A549 (cell line): ENCODE results near the gene NEUROG1.

Experiments
- BHLHE40 ChIP-seq: IDR thresholded peaks from 2 replicates; pipeline ENCODE4 v1.6.1; 2012; ENCODE audit warnings: low read depth, low read length, inconsistent platforms
- GATA3 ChIP-seq: IDR thresholded peaks from 2 replicates; pipeline ENCODE4 v1.6.1; 2012; ENCODE audit warnings: borderline replicate concordance
- HOXA7 ChIP-seq: fragments of 250-450 bp; sonication (Bioruptor Pico); IDR thresholded peaks from 2 replicates; pipeline ENCODE4 v1.5.0; 2020; ENCODE audit warnings: mild to moderate bottlenecking, moderate library complexity
- KDM1A ChIP-seq: fragments of 200-600 bp; sonication (generic); IDR thresholded peaks from 2 replicates; pipeline ENCODE4 v1.6.1; 2016; ENCODE audit warnings: low read depth, mild to moderate bottlenecking
- KDM5A ChIP-seq: fragments of 200-600 bp; sonication (generic); IDR thresholded peaks from 2 replicates; pipeline ENCODE4 v1.6.1; 2016; ENCODE audit warnings: antibody characterized with exemption, mild to moderate bottlenecking
- PHF8 ChIP-seq: fragments of 200-600 bp; sonication (generic); IDR thresholded peaks from 2 replicates; pipeline ENCODE4 v1.6.1; 2016; ENCODE audit warnings: low read depth, mild to moderate bottlenecking, antibody characterized with exemption, moderate library complexity, borderline replicate concordance
- POLR2A ChIP-seq: IDR thresholded peaks from 2 replicates; pipeline ENCODE4 v1.6.1; 2012; ENCODE audit warnings: mild to moderate bottlenecking, low read length
- POLR2AphosphoS2 ChIP-seq: conservative IDR thresholded peaks from 2 replicates; pipeline ENCODE4 v1.6.1; 2012; ENCODE audit warnings: low read length, improper control_type of control experiment, inconsistent platforms
- RCOR1 ChIP-seq: fragments of 150-350 bp; IDR thresholded peaks from 2 replicates; pipeline ENCODE4 v1.6.1; 2014; ENCODE audit warnings: antibody characterized with exemption, low read length, low read depth
- TP53 ChIP-seq: fragments of 250-450 bp; sonication (Bioruptor Pico); IDR thresholded peaks from 2 replicates; pipeline ENCODE4 v1.5.0; 2021; ENCODE audit warnings: mild to moderate bottlenecking, moderate library complexity
- TF ChIP-seq, protein P1 (sequence below): fragments of >200 bp; sonication (Bioruptor Twin); formaldehyde crosslinking; IDR thresholded peaks from 3 replicates; pipeline ENCODE4 v1.5.1; 2016

DNA sequence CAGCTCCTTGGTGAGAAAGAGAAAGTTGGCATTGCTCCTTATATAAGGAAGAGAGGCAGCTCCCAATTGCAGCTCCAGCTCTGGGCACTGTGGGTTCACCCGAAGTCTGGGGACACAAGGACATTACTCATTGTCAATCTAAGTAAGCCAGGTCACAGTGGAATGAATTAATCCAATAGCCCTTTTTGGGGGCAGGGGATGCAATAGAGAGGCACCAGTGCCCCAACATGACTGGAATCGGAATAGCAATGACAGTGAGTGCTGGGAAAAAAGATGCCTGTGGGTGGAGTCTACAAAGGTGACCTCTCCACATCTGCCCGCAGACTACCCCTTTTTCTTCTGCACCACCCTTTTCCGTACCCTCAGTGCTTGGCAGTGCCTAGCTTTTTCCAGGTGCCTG lies 11.1 kb upstream of the NEUROG1 start:
- TF ChIP-seq, protein P1, sequence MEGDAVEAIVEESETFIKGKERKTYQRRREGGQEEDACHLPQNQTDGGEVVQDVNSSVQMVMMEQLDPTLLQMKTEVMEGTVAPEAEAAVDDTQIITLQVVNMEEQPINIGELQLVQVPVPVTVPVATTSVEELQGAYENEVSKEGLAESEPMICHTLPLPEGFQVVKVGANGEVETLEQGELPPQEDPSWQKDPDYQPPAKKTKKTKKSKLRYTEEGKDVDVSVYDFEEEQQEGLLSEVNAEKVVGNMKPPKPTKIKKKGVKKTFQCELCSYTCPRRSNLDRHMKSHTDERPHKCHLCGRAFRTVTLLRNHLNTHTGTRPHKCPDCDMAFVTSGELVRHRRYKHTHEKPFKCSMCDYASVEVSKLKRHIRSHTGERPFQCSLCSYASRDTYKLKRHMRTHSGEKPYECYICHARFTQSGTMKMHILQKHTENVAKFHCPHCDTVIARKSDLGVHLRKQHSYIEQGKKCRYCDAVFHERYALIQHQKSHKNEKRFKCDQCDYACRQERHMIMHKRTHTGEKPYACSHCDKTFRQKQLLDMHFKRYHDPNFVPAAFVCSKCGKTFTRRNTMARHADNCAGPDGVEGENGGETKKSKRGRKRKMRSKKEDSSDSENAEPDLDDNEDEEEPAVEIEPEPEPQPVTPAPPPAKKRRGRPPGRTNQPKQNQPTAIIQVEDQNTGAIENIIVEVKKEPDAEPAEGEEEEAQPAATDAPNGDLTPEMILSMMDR, result no peak
- TF ChIP-seq RCOR1, result no peak
- TF ChIP-seq TP53 (CRISPR knock-in tag), result no peak
- no peak for TF ChIP-seq POLR2AphosphoS2
- TF ChIP-seq HOXA7 (CRISPR knock-in tag), result no peak
- no peak for TF ChIP-seq KDM1A
- no peak for TF ChIP-seq BHLHE40
- TF ChIP-seq PHF8, result no peak
- no peak for TF ChIP-seq KDM5A
- no peak for TF ChIP-seq GATA3
- TF ChIP-seq POLR2A, result no peak
